ENCODE results near the gene NDUFA1.

GRCh38 chrX:119871599-119872395, at the start of gene NDUFA1, which contains the start of gene RNF113A:
- no peak for TF ChIP-seq ATF7-NPFF (CRISPR knock-in tag; IDR thresholded peaks at IDR 0.05; ENCODE audit: low read depth)
- TF ChIP-seq UBTF (CRISPR knock-in tag; IDR thresholded peaks at IDR 0.05): peak; percentile 72; the same call in 1 of the 2 replicates
- no peak for TF ChIP-seq CTCF (CRISPR knock-in tag; IDR thresholded peaks at IDR 0.05)
- TF ChIP-seq GTF2F1 (IDR thresholded peaks at IDR 0.05; ENCODE audit: low read length): no peak
- no peak for TF ChIP-seq BHLHE40 (IDR thresholded peaks at IDR 0.05; ENCODE audit: low read length)
- no peak for TF ChIP-seq NFE2 (CRISPR knock-in tag; IDR thresholded peaks at IDR 0.05)
- no peak for TF ChIP-seq BCL3 (CRISPR knock-in tag; IDR thresholded peaks at IDR 0.05)
- TF ChIP-seq CEBPZ (IDR thresholded peaks at IDR 0.05; ENCODE audit: low read length): no peak
- TF ChIP-seq RXRA (CRISPR knock-in tag; IDR thresholded peaks at IDR 0.05): peak; percentile 57; the same call in 1 of the 2 replicates
- TF ChIP-seq SMC3 (IDR thresholded peaks at IDR 0.05; ENCODE audit: low read length): no peak
- TF ChIP-seq PBX3 (CRISPR knock-in tag; IDR thresholded peaks at IDR 0.05; ENCODE audit: borderline replicate concordance): 0 out of 2 replicates have a peak, but pooled peaks have one; percentile 45
- no peak for TF ChIP-seq EZH2 (conservative IDR thresholded peaks at IDR 0.05; ENCODE audit: low read depth, low read length)

Measured in HepG2 (cell line).